HG02870 (cell line): Measurements from ENCODE around the gene TMEM109.

Source experiments
- ATAC-seq: cut with Tn5 transposase; IDR thresholded peaks from one replicate; pipeline ENCODE4 v1.9.1; 2021; ENCODE audit warnings: mild to moderate bottlenecking, moderate library complexity; ENCODE audit not compliant: unreplicated experiment

TMEM109 gene

DNA sequence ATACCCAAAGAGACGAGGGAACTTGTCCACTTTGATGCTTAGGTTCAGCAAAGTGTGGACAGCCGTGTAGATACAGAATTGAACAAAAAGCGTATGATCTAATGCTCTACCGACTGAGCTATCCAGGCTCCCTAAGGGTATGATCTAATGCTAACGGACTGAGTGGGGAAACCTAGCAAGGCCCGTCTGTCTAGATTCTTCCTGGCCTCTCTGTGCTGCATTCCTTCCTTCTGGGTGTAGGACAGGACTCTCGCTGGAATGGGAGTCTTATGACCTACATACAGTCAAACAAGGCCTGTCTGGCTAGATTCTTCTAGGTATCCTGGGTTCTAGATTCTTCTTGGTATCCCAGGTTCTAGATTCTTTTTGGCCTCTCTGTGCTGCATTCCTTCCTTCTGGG is 46.4 kb downstream of the TMEM109 start:
- no peak for ATAC-seq

DNA sequence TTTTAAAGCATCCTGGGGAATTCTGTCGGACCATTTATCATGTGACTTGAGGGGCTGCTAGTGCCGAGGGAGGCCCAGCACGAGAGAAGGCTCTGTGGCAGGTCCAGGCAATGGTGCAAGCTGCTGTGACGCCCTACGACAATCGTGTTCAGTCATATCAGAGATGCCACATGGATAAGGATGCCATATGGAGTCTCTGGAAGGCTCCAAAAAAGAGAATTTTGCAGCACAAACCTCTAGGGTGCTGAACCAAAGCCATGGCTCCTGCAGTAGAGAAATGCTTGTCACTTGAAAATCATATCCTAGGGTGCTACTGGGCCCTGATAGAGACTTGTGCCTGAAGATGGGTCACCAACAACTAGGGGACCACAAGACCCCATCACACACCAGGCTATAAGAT is 50.8 kb downstream of the TMEM109 start:
- no peak for ATAC-seq

DNA sequence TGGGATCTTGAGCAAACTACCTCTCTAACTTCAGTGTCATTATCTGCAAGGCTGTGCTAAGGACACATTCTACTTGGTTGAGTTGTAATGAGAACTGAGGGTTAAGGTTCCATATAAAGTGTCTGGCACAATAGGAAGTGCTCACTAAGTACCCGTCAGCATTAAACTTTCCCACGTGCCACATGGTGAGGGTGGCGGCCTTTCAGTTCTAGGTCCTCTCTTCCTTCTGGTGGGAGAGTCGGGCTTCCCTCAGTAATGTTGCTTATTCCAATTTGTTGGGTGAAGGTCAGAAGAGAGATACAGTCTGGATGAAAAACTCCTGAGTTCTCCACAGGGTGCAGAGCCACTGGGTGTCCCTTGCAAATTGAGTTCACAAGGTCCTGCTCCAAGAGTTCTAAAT is 52.9 kb downstream of the TMEM109 start:
- no peak for ATAC-seq

DNA sequence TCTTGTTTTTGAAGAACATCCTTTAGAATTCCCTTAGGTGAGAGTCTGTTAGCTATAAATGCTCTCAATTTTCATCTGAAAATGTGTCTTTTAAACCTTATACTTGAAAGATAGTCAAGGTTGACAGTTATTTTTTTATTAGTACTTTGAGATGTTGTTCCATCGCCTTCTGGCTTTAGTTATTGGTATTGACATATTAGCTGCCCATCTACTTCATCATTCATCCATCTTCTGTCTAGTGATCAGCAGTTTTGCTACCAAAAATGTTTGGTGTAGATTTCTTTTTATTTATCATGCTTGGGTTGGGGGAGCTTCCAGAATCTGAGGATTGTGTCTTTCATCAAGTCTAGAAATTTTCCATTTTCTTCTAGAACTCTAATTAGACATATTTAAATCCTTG is 54.3 kb downstream of the TMEM109 start:
- ATAC-seq: no peak

DNA sequence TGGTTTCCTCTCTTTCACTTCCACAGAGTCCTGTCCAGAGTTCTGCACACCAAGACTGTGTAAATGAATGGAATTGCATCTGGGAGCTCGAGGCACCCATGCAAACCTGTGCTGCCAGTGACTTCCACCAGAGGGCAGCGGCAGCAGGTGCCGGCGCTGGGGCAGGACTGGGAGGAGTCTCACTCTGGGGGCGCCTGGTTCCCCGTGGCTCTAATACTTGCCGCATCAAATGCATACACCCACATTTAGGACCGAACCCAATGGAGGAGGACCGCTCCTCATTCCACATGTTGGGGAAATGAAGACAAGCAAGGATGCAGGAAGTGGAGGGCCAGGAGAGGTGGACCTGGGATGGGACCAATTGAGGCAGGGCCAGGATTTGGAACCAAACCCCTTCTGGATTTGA is 56.4 kb downstream of the TMEM109 start:
- ATAC-seq: no peak

DNA sequence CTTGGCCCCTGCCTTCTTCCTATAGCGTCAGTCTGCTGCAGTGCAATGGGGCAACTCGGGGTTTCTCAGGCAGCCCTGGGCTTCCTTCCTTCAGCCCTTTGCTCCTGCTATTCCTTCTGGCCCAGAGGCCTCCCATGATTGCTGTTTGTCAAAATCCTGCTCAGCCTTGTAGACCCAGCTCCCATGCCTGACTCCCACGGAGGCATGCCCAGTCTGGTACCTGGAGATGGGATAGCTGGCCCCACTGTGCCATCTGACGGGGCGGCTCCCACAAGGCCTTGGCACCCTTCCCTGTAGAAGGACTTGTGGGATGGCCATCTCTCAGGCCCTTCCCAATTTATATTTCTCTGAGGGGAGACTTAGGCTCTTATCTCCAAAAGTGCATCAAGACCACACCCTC is 56.9 kb downstream of the TMEM109 start:
- no peak for ATAC-seq

- ATAC-seq: no peak
Observed at GRCh38 chr11:60971520-60971919, 57.6 kb downstream of the TMEM109 start, which contains the start of gene CD6. Gene CD6 (plus strand): TSS chr11:60971680. CDS start chr11:60971866, 186 bp downstream.

DNA sequence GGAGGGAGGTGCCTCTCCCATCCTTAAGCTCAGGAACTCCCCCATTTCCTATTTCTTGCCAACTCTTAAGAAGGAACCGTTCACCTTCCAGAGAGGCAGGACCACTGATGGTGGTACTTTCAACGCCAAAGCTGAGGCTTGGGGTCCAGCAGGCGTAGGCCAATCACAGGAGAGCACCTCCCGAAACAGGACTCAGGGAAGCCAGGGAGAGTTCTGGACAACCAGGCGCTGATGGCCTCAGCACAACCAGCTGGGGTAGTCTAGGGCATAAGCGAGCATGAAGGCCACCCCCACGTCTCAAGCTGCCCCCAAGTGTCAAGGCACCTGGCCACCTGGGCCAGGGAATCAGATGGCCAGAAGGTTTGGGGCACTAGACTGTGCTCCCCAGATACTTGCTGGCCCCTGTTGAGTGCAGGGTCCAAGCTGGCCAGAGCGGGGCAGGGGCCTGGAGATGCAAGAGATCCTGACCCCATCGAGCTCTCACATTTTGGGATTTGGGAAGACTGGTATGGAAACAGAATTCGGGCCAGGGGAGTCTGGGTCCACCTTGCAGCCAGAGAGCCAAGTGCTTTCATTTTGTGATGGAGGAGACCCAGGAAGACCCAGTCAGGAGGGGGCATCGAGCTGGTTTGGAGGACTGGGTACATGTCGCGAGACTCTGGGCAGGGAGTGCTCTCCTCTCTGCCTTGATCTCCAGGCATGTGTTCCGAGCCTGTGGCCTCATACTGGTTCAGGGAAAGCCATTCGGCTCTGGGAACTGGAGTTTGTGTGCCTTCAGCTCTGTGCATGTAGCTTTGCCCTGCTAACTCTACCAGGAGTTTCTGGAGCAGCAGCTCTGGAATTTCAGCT is 58.4 kb downstream of the TMEM109 start:
- ATAC-seq: no peak
